Hepatocyte (in vitro differentiated cells): ENCODE measurements around the gene TEAD1.

ENCODE experiments used
- CTCF ChIP-seq: fragments of 200-600 bp; sonication (generic); IDR thresholded peaks from 2 replicates; pipeline ENCODE4 v1.5.1; 2016; ENCODE audit warnings: antibody characterized with exemption, mild to moderate bottlenecking; ENCODE audit not compliant: poor library complexity
- EZH2 ChIP-seq: fragments of 200-600 bp; sonication (generic); IDR thresholded peaks from 2 replicates; pipeline ENCODE4 v1.6.1; 2016; ENCODE audit warnings: antibody characterized with exemption, mild to moderate bottlenecking, borderline replicate concordance

GRCh38 chr11:12757416-12757815 lies 83.2 kb downstream of the TEAD1 start:
- TF ChIP-seq EZH2 (no peak), CTCF (no peak)
